Bronchial epithelial cell (primary cell): ENCODE measurements around the gene EHBP1. TPM values are rescaled to one million over a fixed set of nuclear protein-coding genes. Genes with fewer than 3 reads are reported as not detected.

Experiments
- DNase-seq: peaks from one replicate; pipeline ENCODE4 v3.0.0-alpha.2; 2010; ENCODE audit warnings: low read depth
- FAIRE-seq: peaks from 2 replicates; lab custom pipeline; 2011; peaks lifted over from hg19 to GRCh38; lab: Jason Lieb, UNC
- H3K27me3 ChIP-seq: 2 replicates; pipeline ENCODE4 v1.5.1; 2011; ENCODE audit warnings: low read length; ENCODE audit not compliant: control insufficient read depth, insufficient read depth
- H3K36me3 ChIP-seq: 2 replicates; pipeline ENCODE4 v1.5.1; 2011; ENCODE audit warnings: low read length; ENCODE audit not compliant: control insufficient read depth, insufficient read depth
- H3K4me3 ChIP-seq: 2 replicates; pipeline ENCODE4 v1.5.1; 2011; ENCODE audit warnings: mild to moderate bottlenecking, low read depth, low read length, control low read depth
- CTCF ChIP-seq: IDR thresholded peaks from 2 replicates; pipeline ENCODE4 v1.5.1; 2011; ENCODE audit warnings: mild to moderate bottlenecking, moderate library complexity, low read length, control low read depth, inconsistent platforms; ENCODE audit not compliant: insufficient read depth, severe bottlenecking
- total RNA-seq: library from RNA; depleted of rRNA; stranded (reverse); fragments of >200 nt; gene quantifications from 2 replicates; pipeline ENCODE4 v1.2.1, GENCODE V29; 2014

The EHBP1 gene
- total RNA-seq, 1 donor from 2014 or later = 132 TPM

- Histone ChIP-seq H3K36me3 (peaks cover 2% of the 10 kb centered on the region), H3K27me3 (no peaks in the 10 kb centered on the region), H3K4me3 (no peak overlapping the region)
- FAIRE-seq (no peak), DNase-seq (no peak)
- TF ChIP-seq CTCF = no peak
Measured at GRCh38 chr2:62845256-62845655, 139.7 kb downstream of the EHBP1 start.

- FAIRE-seq = no peak
- no peak for TF ChIP-seq CTCF
- H3K36me3 ChIP-seq = peaks cover 9% of the 10 kb centered on the region
- no peak for DNase-seq
- no peak overlapping the region for H3K4me3 ChIP-seq
- H3K27me3 ChIP-seq = no peaks in the 10 kb centered on the region
Measured at GRCh38 chr2:62852254-62852653, 146.7 kb downstream of the EHBP1 start.

GRCh38 chr2:62854600-62855514 lies 149.3 kb downstream of the EHBP1 start:
- H3K36me3 ChIP-seq = peaks cover 8% of the 10 kb centered on the region
- no peaks in the 10 kb centered on the region for H3K27me3 ChIP-seq
- DNase-seq (no peak), FAIRE-seq (no peak)
- no peak overlapping the region for H3K4me3 ChIP-seq
- TF ChIP-seq CTCF = no peak

DNA sequence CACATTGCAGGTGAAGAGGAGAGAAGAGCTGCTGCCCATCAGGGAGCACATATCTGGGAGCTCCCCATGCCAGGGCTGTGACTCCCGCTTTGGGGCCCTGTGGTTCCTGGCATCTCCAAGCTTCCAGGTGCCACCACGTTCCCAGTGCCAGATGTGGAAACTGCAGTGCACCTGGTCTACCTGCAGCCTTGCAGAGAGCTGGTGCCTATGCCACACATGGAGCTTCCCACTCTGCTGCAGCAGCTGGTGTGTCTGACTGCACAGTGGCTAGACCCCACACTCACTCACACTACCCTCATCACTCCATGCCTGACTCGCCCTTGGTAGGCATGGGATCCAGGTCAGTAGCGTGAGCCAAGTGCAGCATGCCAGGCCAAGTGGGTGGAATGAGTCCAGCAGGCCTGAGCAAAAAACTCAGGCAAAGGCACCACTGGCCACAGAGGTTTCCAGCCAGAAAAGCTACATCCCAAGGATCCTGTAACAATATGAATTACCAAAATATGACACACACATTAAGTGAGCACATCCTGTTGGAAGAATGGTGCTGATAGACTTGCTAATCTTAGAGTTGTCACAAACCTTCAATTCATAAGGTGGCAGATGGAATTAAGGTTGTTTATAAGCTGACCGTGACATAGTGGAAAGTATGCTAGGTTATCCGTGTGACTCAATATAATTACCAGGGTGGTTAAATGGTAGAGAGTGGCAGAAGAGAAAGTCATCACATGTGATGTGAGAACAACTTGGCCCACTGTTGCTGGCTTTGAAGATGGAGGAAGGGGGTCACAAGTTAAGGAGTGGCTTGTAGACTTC lies 150.9 kb downstream of the EHBP1 start:
- TF ChIP-seq CTCF = no peak
- FAIRE-seq (no peak), DNase-seq (no peak)
- Histone ChIP-seq H3K4me3 (no peak overlapping the region), H3K27me3 (no peaks in the 10 kb centered on the region), H3K36me3 (peaks cover 8% of the 10 kb centered on the region)

GRCh38 chr2:62857139-62857931 lies 151.8 kb downstream of the EHBP1 start:
- Histone ChIP-seq H3K27me3 (no peaks in the 10 kb centered on the region), H3K36me3 (peaks cover 8% of the 10 kb centered on the region), H3K4me3 (no peak overlapping the region)
- FAIRE-seq (no peak), DNase-seq (no peak)
- TF ChIP-seq CTCF = no peak
